HFF-Myc (cell line): ENCODE data around the gene PRDM16.
"Not testable (repeated sequence)": the region's sequence is repeated elsewhere in the genome, so short reads cannot be mapped to it uniquely, and the experiment has no call there.

Experiments
- DNase-seq: peaks from one replicate; pipeline ENCODE4 v3.0.0-alpha.2; 2011; ENCODE audit warnings: low read depth; ENCODE audit errors: extremely low read depth
- H3K4me3 ChIP-seq: replicated peaks from 2 replicates; pipeline ENCODE4 v1.5.1; 2011; ENCODE audit warnings: low read depth, mild to moderate bottlenecking, control low read depth, low read length
- CTCF ChIP-seq: IDR thresholded peaks from 2 replicates; pipeline ENCODE4 v1.5.1; 2012; ENCODE audit warnings: mild to moderate bottlenecking, low read depth, low read length, control low read depth; ENCODE audit errors: missing control alignments

PRDM16 gene

GRCh38 chr1:3238703-3239278 is 169.8 kb downstream of the PRDM16 start:
- TF ChIP-seq CTCF: no peak

GRCh38 chr1:3239991-3240390 is 171.0 kb downstream of the PRDM16 start:
- H3K4me3 ChIP-seq, DNase-seq: not testable (repeated sequence)

More at GRCh38 chr1:3238703-3239278, 169.8 kb downstream of the PRDM16 start:
- H3K4me3 ChIP-seq: no peak overlapping the region
- no peak for DNase-seq

GRCh38 chr1:3240524-3241235 is 171.7 kb downstream of the PRDM16 start:
- no peak for DNase-seq
- H3K4me3 ChIP-seq: no peak overlapping the region
- no peak for TF ChIP-seq CTCF

- TF ChIP-seq CTCF: no peak
- no peak for DNase-seq
- H3K4me3 ChIP-seq: no peak overlapping the region
Measured at GRCh38 chr1:3241236-3241550, 172.2 kb downstream of the PRDM16 start.

GRCh38 chr1:3241673-3242407 is 172.8 kb downstream of the PRDM16 start:
- no peak overlapping the region for H3K4me3 ChIP-seq
- TF ChIP-seq CTCF: no peak
- no peak for DNase-seq

- TF ChIP-seq CTCF: no peak
- no peak for DNase-seq
- H3K4me3 ChIP-seq: no peak overlapping the region
Measured at GRCh38 chr1:3242408-3243260, 173.6 kb downstream of the PRDM16 start.
